HG03521 (cell line): Measurements from ENCODE around the gene COL6A3.

ENCODE experiments used
- ATAC-seq: cut with Tn5 transposase; IDR thresholded peaks from one replicate; pipeline ENCODE4 v1.9.1; 2021; ENCODE audit warnings: mild to moderate bottlenecking, moderate library complexity; ENCODE audit not compliant: unreplicated experiment

COL6A3 gene, protein sequence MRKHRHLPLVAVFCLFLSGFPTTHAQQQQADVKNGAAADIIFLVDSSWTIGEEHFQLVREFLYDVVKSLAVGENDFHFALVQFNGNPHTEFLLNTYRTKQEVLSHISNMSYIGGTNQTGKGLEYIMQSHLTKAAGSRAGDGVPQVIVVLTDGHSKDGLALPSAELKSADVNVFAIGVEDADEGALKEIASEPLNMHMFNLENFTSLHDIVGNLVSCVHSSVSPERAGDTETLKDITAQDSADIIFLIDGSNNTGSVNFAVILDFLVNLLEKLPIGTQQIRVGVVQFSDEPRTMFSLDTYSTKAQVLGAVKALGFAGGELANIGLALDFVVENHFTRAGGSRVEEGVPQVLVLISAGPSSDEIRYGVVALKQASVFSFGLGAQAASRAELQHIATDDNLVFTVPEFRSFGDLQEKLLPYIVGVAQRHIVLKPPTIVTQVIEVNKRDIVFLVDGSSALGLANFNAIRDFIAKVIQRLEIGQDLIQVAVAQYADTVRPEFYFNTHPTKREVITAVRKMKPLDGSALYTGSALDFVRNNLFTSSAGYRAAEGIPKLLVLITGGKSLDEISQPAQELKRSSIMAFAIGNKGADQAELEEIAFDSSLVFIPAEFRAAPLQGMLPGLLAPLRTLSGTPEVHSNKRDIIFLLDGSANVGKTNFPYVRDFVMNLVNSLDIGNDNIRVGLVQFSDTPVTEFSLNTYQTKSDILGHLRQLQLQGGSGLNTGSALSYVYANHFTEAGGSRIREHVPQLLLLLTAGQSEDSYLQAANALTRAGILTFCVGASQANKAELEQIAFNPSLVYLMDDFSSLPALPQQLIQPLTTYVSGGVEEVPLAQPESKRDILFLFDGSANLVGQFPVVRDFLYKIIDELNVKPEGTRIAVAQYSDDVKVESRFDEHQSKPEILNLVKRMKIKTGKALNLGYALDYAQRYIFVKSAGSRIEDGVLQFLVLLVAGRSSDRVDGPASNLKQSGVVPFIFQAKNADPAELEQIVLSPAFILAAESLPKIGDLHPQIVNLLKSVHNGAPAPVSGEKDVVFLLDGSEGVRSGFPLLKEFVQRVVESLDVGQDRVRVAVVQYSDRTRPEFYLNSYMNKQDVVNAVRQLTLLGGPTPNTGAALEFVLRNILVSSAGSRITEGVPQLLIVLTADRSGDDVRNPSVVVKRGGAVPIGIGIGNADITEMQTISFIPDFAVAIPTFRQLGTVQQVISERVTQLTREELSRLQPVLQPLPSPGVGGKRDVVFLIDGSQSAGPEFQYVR (N-terminal part only)

DNA sequence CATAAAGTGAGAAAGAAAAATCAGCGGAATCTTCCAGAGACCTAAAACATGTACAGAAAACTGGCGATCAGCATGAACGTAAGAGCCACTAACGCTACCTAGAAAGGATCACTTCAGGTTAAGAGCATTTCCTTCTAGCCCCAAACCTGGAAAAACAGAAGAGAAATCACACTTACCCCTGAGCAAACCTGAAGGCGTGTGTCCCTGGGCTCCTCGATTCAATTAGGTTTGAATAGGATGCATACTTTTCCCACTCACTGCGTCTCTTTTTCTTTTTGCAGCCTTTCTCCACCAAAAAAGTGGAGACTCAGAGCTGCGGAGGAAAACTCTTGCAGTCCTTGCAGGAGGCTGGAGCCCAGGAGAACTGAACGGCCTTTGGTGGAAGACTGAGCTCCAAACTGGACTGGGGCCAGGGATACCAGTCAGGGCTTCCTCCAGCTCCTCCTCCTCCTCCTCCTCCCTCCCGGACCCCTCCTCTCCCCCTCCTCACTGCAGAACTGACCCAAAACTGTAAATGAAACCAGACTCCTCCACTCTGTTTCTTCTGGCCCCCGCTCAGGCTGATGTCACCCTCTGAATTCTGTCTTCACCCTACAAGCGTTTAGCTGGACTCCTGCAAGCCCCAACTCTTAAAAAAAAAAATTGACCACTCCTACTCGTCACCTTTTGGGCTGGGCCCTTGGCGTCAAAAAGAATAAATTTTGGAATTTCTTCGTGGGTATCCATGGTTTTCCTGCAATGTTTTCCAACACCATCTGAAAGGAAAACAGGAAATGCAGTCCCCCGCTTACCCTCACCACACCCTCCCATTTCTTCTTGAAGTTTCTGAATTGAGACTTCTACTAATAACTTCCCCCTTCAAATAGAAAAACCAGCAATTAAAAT lies at the start of gene COL6A3:
TSS of gene COL6A3 (minus strand) at position 388 of the 885 bp plus-strand sequence. CDS start 17,347 bp downstream, outside the sequence.
- ATAC-seq: no peak

DNA sequence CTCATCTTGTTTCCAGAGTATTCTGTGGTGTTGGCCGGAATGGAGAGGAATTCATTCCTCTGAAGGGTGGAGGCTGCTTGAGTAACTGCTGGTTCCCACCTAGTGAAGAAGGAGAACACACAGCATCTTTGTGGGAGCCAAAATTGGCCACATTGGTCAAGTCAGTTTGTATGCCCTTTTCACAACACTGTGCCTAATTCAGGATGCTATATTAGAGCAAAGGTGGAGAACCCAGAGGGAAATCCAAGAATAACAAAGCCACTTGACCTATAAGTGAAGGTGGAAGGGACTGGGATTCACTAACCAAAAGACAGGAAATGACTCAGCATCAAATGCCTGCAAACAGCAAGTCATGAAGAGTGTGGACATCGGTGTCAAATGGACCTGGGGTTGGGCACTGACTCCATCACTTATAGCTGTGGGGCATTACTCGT lies 45.8 kb upstream of the COL6A3 start:
- no peak for ATAC-seq

DNA sequence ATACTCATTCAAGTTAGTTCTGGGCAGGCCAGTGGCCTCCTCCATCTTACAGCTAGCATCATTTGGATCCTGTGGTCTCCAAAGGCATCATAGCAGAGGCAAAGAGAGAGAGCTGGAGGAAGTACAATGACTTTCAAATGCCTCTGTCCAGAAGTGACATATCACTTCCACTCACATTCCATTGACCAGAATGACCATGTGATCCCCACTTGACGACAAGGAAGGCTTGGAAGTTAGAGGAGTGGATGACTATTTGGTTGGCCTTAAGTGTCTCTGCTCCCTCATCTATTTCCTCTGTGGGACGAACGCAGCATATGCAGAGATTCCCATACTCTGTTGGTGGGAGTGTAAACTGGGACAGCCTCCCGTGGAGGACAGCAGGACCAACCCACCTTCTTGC lies 45.3 kb upstream of the COL6A3 start:
- ATAC-seq: no peak

- no peak for ATAC-seq
Observed at GRCh38 chr2:237458519-237458918, 44.6 kb upstream of the COL6A3 start.

- no peak for ATAC-seq
Observed at GRCh38 chr2:237457388-237457941, 43.5 kb upstream of the COL6A3 start.

GRCh38 chr2:237456200-237456843 lies 42.4 kb upstream of the COL6A3 start:
- no peak for ATAC-seq

- ATAC-seq: no peak
Observed at GRCh38 chr2:237455764-237456163, 41.8 kb upstream of the COL6A3 start.

DNA sequence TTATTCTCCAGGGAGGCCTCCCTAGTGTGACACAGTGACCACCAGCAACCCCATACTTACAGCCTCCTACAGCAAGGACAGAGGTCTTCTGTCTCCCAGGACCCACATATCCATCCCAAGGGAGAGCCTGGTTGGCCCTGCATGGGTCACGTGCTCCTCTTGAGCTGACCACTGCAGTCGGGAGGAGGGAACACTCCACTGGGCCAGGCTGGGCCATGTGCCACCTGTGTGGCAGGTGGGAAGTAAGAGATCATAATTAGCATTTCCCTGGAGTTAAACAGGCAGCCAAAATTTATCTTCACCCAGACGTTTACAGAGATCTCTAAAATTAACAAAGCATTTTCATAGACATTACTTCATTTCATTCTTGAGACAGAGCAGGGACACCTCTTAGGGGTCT lies 39.7 kb upstream of the COL6A3 start:
- no peak for ATAC-seq

GRCh38 chr2:237452861-237453260 lies 38.9 kb upstream of the COL6A3 start:
- no peak for ATAC-seq

DNA sequence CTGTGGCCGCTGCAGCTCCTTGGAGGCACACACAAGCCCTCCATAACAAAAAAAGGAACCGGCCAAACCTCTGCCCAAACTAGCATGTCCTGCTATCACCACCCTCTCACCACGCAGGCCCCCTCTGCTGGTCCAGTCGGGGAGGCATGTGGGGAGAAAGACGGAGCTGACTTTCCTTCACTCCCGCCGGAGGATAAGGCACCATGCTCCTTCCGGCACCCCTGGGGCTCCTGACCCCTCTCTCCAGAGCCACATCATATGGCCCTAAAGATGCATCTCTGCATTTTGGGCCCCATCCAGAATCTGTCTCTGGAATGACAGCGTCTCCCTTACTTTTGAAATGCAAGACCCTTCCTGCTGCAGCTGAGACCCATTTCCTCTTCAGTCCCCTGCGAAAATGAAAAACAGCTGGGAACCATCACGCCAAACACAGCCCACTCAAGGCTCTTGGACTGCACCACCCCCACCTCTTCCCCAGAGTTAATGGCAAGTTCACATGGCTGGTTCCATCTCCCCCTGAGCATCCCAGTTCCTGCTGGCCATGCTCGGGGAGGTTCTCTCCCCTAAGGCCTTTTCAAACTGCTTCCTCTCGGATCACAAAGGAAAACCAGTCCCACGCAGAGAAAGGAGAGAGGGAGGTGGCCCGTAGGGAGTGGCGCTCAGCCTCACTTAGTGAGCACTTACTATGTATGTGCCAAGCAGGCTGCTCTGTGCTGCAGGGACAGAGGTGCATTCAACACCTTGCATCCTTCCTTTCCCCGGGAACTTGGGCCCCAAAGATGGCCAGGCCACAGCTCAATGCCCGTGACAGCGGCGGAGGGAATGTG lies 37.9 kb upstream of the COL6A3 start:
- ATAC-seq: no peak

GRCh38 chr2:237450583-237450982 lies 36.6 kb upstream of the COL6A3 start:
- ATAC-seq: no peak

DNA sequence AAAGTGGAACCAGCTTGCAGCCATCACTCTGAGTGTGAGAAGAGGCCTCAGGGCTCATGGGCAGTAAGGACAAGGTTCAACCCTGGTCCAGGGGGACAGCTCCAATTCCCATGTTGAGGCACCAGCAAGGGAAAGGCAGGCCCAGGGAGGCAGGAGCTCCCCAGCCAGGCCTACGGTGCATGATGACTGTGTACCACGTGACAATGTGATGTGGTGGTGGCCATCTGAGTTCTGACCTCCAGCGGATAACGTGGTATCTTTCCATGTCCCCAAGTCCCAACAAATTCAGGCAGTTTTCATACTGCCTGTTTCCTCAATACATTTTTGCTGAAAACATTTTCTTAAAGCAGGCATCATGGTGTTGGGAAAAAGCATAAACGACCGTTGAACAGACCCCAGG lies 36.1 kb upstream of the COL6A3 start:
- ATAC-seq: no peak

- no peak for ATAC-seq
Observed at GRCh38 chr2:237449193-237449881, 35.4 kb upstream of the COL6A3 start.

GRCh38 chr2:237448626-237449025 lies 34.7 kb upstream of the COL6A3 start:
- no peak for ATAC-seq

- ATAC-seq: no peak
Observed at GRCh38 chr2:237448171-237448570, 34.2 kb upstream of the COL6A3 start.

DNA sequence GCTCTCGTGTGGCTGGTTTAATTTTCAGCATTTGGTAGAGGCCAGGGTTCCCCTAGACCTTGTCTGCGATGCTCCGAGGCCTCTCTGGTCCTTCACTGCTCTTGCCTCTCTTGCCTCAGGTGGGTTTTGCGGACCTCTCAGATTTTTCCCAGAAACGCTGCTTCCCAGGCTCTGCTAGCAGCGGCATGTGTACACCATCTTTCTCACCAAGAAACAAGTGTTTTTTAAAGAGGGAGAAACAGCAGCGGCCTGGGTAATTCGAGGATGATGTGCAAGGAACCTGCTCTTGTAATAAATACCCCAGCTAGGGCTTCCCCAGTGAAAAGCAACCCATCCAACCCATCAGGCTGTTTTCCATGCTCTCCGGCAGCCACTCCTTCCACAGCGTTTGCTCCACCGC lies 33.5 kb upstream of the COL6A3 start:
- no peak for ATAC-seq

DNA sequence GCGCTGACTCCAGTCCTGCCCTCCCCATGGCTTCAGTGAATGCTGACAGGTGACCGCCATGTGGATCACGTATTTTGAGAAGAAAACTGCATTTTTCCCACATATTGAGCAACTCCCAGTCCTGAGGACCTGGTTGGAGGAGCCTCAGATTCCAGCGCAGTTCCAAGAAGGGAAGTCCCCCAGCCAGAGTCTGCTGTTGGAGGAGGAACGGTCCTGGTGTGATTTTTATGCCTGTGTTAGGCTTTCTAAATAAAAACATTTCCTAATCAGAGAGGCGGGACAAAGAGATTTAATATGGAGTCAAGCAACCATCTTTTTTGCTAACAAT lies 32.3 kb upstream of the COL6A3 start:
- no peak for ATAC-seq
